WI38 (cell line): ENCODE results near the gene MPDZ.

Source experiments
- H3K4me3 ChIP-seq: 2 replicates; pipeline ENCODE4 v1.5.1; 2011; ENCODE audit warnings: low read depth, mild to moderate bottlenecking, control low read depth, low read length
- TF ChIP-seq, protein P1 (sequence below): IDR thresholded peaks from 2 replicates; pipeline ENCODE4 v1.5.1; 2012; ENCODE audit warnings: low read depth, mild to moderate bottlenecking, control low read depth, low read length

MPDZ gene

DNA sequence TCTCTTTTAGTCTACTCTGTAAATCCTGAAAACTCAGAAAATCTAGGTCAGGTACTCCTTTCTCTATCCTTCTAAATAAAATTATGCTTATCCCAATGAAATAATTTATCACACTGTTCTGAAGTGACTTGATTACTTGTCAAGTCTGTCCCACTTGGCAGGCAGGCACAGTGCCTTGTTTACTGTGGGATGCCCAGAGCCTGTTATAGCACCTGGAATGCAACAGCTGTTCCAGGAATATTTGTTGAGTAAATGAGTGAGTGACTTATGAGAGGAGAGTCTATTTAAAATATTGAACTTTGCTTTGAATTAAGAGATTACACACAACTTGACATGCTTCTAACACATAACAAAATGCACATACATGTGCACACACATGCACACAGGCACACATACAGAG lies 130.0 kb downstream of the MPDZ start:
- TF ChIP-seq, protein P1, sequence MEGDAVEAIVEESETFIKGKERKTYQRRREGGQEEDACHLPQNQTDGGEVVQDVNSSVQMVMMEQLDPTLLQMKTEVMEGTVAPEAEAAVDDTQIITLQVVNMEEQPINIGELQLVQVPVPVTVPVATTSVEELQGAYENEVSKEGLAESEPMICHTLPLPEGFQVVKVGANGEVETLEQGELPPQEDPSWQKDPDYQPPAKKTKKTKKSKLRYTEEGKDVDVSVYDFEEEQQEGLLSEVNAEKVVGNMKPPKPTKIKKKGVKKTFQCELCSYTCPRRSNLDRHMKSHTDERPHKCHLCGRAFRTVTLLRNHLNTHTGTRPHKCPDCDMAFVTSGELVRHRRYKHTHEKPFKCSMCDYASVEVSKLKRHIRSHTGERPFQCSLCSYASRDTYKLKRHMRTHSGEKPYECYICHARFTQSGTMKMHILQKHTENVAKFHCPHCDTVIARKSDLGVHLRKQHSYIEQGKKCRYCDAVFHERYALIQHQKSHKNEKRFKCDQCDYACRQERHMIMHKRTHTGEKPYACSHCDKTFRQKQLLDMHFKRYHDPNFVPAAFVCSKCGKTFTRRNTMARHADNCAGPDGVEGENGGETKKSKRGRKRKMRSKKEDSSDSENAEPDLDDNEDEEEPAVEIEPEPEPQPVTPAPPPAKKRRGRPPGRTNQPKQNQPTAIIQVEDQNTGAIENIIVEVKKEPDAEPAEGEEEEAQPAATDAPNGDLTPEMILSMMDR = no peak
- H3K4me3 ChIP-seq = no peak overlapping the region

DNA sequence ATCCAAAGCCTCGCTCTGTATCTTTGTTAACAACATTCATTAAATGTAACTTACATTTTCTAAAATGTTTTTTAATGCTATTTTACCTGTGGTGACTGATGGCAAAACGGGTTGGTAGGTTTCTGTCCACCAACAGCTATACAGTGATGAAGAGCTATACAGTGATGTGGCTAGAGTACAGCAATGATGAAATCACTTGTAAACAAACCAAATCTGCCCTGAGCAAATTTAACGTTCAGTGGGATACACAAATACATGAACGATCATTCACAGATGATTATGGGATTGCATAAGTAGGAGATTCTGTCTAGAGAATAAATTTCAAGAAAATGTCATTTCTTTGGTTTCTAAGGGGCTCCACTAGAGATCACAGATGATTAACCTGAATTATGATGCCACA lies 132.7 kb downstream of the MPDZ start:
- TF ChIP-seq, protein P1 = no peak
- no peak overlapping the region for H3K4me3 ChIP-seq

DNA sequence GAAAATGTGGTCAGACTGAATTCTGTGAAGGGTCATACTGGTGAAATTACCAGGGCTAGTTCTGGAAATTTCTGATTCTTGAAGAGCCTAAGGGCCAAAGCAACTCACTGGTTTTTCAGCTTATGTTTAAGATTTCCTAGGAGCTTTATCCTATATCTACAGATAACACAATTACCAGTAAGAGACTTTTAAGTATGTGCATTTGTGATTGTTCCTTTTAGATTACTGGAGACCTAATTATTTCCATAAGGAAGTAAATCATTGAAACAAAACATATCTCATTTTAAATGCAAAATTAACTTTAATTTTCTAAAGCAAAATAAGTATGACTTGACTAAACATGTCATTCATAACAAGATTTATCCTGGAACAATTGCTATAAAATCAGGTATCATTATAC lies 134.2 kb downstream of the MPDZ start:
- no peak overlapping the region for H3K4me3 ChIP-seq
- TF ChIP-seq, protein P1 = no peak

DNA sequence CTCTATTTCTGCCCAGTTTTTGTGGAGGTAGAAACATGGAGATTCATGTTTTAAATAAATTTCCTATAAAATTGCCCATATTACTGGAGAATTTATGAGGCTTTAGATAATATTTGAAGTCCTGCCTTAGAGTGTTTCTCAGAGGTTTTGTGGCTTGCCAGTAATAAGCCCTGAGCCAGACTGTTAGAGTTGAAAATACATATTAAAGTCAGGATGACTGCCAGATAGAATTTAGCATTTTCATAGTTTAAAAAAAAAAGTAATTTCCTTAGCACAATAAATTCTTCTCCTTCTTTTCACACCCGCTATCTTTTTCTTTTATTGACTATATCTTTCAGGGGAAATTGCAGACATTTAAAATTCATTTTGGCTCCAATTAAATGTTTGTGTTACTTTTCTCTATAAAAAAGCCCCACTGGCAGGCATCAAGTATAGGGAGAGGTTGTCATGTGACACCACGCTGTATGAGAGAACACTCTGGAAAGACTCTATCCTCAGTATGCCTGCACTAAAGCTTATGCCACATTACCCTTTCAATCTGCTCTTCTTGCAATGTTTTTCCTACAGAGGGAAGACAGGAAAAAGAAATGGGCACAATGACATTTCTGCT lies 135.2 kb downstream of the MPDZ start:
- TF ChIP-seq, protein P1 = no peak
- no peak overlapping the region for H3K4me3 ChIP-seq

DNA sequence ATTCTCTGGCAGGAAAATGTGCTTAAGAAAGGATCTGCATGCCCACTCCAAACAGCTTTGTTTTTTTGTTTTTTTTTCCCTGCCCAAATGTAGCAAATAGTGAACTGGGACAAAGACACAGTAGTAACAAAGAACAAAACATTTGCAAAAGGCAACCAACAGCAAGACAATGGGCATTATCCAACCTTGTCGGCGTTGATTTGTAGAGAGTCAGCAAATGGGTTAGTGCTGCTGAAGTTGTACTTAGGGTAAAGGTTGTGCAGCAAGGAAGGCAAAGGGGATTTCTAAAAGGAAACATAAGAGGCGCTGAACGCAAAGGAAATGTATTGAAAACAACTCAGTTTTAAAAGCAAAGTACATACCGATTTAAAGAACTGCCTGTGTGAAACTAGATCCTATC lies 136.2 kb downstream of the MPDZ start:
- no peak overlapping the region for H3K4me3 ChIP-seq
- TF ChIP-seq, protein P1 = no peak

DNA sequence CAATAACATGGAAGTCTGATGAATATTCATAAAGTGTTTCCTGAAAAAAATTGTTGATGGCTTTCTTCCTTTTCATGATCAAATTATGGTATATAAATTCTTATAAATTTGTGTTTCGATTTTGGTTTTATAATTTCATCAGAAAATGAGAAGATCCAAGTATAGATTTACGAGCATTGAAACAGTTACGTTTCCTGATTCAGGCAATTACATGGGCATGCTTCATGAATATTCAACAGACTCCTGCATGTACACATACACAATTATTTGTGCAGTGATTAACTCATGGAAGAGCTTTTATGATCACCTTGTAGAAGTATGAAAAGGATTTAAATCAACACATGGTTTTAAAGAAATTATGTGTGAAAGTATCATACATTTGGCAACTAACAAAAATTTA lies 136.7 kb downstream of the MPDZ start:
- TF ChIP-seq, protein P1 = no peak
- no peak overlapping the region for H3K4me3 ChIP-seq

DNA sequence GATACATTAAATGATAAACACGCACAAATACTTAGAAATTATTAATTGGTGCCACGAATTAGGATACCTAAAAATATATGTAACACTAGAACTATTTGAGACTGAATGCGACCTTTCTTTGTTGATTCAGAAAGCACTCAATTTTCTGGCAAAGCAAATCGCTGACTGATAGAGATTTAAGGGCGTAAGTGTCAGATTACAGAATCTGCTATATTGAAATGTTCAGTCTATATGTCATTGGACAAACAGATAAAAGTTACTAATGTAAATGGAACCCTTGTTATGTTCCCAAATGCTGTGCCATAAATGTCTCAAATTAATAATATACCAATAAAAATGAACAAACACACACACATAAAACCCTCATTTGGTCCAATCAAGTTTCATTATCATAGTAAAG lies 137.9 kb downstream of the MPDZ start:
- TF ChIP-seq, protein P1 = no peak
- no peak overlapping the region for H3K4me3 ChIP-seq
